Glutamatergic neuron (in vitro differentiated cells): Measurements from ENCODE around the gene POU2F1. TPM values are rescaled to one million over a fixed set of nuclear protein-coding genes. Genes with fewer than 3 reads are reported as not detected.

Experiments
- DNase-seq: peaks from one replicate; pipeline ENCODE4 v3.0.0; 2022
- H3K27ac Mint-ChIP-seq: one replicate; pipeline ENCODE4 v1.8.0; 2020; ENCODE audit warnings: mild to moderate bottlenecking, mixed read lengths, inconsistent platforms; ENCODE audit not compliant: unreplicated experiment
- H3K27me3 Mint-ChIP-seq: one replicate; pipeline ENCODE4 v1.8.0; 2020; ENCODE audit warnings: mild to moderate bottlenecking, moderate library complexity, mixed read lengths, inconsistent platforms; ENCODE audit not compliant: unreplicated experiment
- H3K36me3 Mint-ChIP-seq: one replicate; pipeline ENCODE4 v1.8.0; 2020; ENCODE audit warnings: mild to moderate bottlenecking, mixed read lengths, inconsistent platforms; ENCODE audit not compliant: unreplicated experiment
- H3K4me1 Mint-ChIP-seq: one replicate; pipeline ENCODE4 v1.8.0; 2020; ENCODE audit warnings: mild to moderate bottlenecking, low read depth, mixed read lengths, inconsistent platforms; ENCODE audit not compliant: unreplicated experiment
- H3K4me3 Mint-ChIP-seq: one replicate; pipeline ENCODE4 v1.8.0; 2020; ENCODE audit warnings: mild to moderate bottlenecking, mixed read lengths, inconsistent platforms; ENCODE audit not compliant: unreplicated experiment
- H3K9me3 Mint-ChIP-seq: one replicate; pipeline ENCODE4 v1.8.0; 2020; ENCODE audit warnings: mild to moderate bottlenecking, moderate library complexity, mixed read lengths, inconsistent platforms; ENCODE audit not compliant: unreplicated experiment
- CTCF ChIP-seq: fragments of 200-600 bp; sonication (generic); IDR thresholded peaks from one replicate; pipeline ENCODE4 v1.5.0; 2021; ENCODE audit not compliant: partially characterized antibody, unreplicated experiment
- total RNA-seq: library from RNA; stranded (reverse); fragmentation: NEBNext Ultra II Directional; extraction: Animal tissue kit (Norgen Biotek cat#: 25700); gene quantifications from one replicate; pipeline ENCODE4 v1.2.1, GENCODE V29; 2021; ENCODE audit not compliant: unreplicated experiment

The POU2F1 gene
- total RNA-seq, 1 donor from 2014 or later: 37.7 TPM

GRCh38 chr1:167388976-167389375, 168.3 kb downstream of the POU2F1 start:
- Mint-ChIP-seq H3K27ac (no peak overlapping the region), H3K36me3 (no peaks in the 10 kb centered on the region), H3K4me3 (no peak overlapping the region), H3K4me1 (no peaks in the 10 kb centered on the region), H3K27me3 (no peaks in the 10 kb centered on the region), H3K9me3 (no peaks in the 10 kb centered on the region)
- DNase-seq: no peak
- no peak for TF ChIP-seq CTCF

GRCh38 chr1:167392200-167392696, 171.6 kb downstream of the POU2F1 start:
- Mint-ChIP-seq H3K4me1 (no peaks in the 10 kb centered on the region), H3K9me3 (no peaks in the 10 kb centered on the region), H3K36me3 (no peaks in the 10 kb centered on the region), H3K4me3 (no peak overlapping the region), H3K27ac (no peak overlapping the region), H3K27me3 (no peaks in the 10 kb centered on the region)
- no peak for TF ChIP-seq CTCF
- DNase-seq: no peak

GRCh38 chr1:167400359-167400953, 179.8 kb downstream of the POU2F1 start:
- Mint-ChIP-seq H3K27ac (no peak overlapping the region), H3K27me3 (no peaks in the 10 kb centered on the region), H3K9me3 (no peaks in the 10 kb centered on the region), H3K4me3 (no peak overlapping the region), H3K36me3 (no peaks in the 10 kb centered on the region), H3K4me1 (no peaks in the 10 kb centered on the region)
- DNase-seq: no peak
- TF ChIP-seq CTCF: no peak

GRCh38 chr1:167401260-167401873, 180.7 kb downstream of the POU2F1 start:
- H3K27me3 Mint-ChIP-seq: no peaks in the 10 kb centered on the region
- H3K27ac Mint-ChIP-seq: no peak overlapping the region
- peak; percentile 66 for TF ChIP-seq CTCF
- H3K4me1 Mint-ChIP-seq: no peaks in the 10 kb centered on the region
- no peak overlapping the region for H3K4me3 Mint-ChIP-seq
- H3K9me3 Mint-ChIP-seq: no peaks in the 10 kb centered on the region
- peak; percentile 56 for DNase-seq
- H3K36me3 Mint-ChIP-seq: no peaks in the 10 kb centered on the region

- Mint-ChIP-seq H3K27me3 (no peaks in the 10 kb centered on the region), H3K36me3 (no peaks in the 10 kb centered on the region)
These were observed 183.6 kb downstream of the POU2F1 start for GRCh38 chr1:167404161-167404888.

More at GRCh38 chr1:167404161-167404888, 183.6 kb downstream of the POU2F1 start:
- Mint-ChIP-seq H3K4me3 (no peak overlapping the region), H3K27ac (no peak overlapping the region), H3K9me3 (no peaks in the 10 kb centered on the region), H3K4me1 (no peaks in the 10 kb centered on the region)
- DNase-seq: no peak
- TF ChIP-seq CTCF: no peak
